ENCODE results near the gene TRAPPC3.

DNA sequence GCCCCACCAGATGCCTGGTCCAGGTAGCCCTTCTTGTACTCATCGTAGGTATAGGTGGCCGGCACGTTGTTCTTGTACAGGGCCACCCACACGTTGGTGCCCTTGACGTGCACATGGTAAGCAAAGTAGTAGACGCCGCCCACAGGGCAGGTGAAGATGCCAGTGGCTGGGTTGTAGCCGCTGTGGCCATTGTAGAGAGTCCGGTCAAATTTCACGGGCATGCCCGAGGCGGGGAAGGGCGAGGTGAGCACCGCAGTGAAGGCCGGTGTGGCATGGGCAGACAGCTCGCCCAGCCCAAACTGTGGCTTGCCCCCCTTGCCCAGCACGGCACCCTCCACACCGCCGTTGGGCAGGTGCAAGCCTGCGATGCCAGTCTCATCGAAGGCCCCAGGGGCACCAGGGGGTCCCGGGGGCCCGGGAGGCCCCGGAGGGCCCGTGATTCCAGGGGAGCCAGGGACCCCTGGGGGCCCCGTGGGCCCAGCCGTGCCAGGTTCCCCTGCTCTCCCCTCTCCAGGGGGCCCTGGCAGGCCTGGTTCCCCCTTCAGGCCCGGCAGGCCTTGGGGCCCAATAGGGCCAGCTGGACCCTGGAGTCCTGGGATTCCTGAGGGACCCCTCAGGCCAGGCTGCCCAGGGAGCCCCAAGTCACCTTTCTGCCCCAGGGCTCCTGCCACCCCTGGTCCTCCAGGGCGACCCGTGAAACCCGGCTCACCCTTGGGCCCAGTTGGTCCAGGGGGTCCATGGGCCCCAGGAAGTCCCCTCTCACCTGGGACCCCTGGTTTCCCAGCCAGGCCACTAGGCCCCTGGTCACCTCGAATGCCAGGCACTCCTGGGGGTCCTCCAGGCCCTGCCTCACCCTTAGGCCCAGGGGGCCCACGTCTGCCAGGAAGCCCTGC lies 51.3 kb downstream of the TRAPPC3 start:
- TF ChIP-seq, protein P1, sequence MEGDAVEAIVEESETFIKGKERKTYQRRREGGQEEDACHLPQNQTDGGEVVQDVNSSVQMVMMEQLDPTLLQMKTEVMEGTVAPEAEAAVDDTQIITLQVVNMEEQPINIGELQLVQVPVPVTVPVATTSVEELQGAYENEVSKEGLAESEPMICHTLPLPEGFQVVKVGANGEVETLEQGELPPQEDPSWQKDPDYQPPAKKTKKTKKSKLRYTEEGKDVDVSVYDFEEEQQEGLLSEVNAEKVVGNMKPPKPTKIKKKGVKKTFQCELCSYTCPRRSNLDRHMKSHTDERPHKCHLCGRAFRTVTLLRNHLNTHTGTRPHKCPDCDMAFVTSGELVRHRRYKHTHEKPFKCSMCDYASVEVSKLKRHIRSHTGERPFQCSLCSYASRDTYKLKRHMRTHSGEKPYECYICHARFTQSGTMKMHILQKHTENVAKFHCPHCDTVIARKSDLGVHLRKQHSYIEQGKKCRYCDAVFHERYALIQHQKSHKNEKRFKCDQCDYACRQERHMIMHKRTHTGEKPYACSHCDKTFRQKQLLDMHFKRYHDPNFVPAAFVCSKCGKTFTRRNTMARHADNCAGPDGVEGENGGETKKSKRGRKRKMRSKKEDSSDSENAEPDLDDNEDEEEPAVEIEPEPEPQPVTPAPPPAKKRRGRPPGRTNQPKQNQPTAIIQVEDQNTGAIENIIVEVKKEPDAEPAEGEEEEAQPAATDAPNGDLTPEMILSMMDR (IDR thresholded peaks at IDR 0.05; ENCODE audit: borderline replicate concordance, extremely low read depth, low read length, poor library complexity, severe bottlenecking), result no peak
- TF ChIP-seq EZH2 (IDR thresholded peaks at IDR 0.05; ENCODE audit: borderline replicate concordance, low read depth, low read length, severe bottlenecking), result no peak
